ENCODE data around the gene FAM9C.

Gene FAM9C

GRCh38 chrX:13007519-13008188, 36.8 kb downstream of the FAM9C start:
- DNase-seq (ENCODE audit: low read depth), result no peak

- no peak for DNase-seq (ENCODE audit: low read depth)
Measured at GRCh38 chrX:13005661-13006473, 38.6 kb downstream of the FAM9C start.

GRCh38 chrX:13001961-13002671, 42.3 kb downstream of the FAM9C start:
- no peak for DNase-seq (ENCODE audit: low read depth)

DNA sequence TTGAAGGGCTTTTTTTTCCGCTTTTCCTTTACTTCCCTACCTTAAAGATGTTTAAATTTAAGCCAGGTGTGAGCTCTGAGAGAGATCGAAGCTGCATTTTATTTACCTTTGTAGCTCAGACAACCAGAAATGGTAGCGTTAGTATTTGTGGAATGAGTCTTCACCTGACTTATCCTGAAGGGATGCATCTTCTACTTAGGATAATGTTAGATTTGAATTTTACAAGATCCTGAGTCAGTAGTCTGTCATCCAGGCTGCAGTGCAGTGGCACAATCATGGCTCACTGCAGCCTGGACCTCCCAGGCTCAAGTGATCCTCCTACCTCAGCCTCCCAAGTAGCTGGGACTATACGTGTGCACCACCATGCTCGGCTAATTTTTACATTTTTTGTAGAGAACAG, 43.3 kb downstream of the FAM9C start:
- DNase-seq (ENCODE audit: low read depth), result no peak

DNA sequence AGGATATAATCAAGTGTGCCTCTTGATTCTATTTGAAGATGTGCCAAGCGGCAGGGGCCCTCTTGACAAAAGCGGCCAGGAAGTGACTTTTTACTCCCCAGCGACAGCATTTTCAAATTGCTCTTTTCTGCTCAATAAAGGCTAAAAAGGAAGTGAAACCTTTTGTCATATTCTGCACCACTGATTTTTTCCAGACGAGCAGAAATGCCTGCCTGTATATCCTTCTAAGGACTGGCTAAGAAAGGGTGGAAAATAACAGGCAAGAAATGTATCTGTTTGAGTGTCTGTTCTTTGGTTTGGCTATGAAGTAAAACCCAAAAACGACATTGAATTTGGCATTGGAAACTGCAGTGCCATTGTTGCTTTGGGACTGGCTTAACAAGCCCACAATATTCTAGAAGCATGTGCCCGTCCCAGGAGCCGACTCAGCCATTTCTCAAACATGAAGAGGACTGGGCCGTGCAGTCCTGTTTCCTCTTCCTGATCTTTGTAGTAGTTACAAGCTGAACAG, 44.1 kb downstream of the FAM9C start:
- no peak for DNase-seq (ENCODE audit: low read depth)

DNA sequence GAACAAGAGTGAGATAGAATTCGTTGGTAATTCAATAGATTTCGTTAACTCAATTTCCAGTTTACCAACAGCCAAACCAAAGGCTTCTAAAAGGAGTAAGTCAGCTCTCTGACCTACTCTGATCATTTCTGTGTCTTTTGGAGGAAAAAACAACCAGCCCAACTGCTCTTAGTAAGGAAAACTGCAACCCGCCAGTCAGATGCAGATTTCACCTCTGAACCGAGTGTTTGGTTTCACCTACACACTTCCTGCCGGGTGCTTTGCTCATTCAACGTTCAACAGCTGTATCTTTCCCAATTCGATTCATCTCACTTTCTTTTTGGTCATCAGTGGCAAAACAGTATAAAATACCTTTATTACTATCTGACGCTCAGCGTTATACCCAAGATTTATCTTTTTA, 45.0 kb downstream of the FAM9C start:
- DNase-seq (ENCODE audit: low read depth), result no peak

DNA sequence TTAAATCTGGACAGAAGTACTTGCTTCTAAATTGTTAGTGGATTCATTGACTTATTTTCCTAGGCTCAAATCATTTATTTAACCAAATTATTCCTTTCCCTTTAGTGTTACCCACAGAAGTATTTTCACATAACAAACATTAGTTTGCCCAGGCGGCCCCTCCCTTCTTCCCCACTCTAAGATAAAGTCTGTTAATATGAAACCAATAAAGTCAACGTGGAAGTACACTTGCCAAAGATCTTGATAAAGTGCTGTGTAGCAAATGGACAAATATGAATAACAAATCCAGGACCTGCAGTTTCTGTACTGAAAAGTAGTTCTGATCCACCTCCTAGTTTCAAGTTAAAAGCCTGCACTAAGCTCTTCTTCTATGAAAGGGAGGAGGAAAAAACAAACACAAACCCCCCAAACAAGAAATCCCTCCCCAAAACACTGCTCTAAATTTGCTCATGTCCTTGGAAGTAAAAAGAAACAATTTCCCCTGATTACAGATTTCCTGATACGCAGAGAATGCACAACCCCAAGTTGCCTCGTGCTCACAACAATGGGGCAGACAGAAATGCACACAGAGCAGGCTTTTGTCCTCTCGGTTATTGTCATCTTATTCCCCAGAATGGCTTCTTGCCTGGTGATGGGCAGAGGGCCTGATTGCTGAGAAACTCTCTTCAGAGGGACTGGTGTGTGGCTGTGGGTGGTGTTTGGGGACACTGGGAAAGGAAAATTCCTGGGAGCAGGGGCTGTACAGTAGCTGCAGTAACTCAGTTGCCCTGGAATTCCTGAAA, 46.3 kb downstream of the FAM9C start:
- DNase-seq (ENCODE audit: low read depth), result no peak

DNA sequence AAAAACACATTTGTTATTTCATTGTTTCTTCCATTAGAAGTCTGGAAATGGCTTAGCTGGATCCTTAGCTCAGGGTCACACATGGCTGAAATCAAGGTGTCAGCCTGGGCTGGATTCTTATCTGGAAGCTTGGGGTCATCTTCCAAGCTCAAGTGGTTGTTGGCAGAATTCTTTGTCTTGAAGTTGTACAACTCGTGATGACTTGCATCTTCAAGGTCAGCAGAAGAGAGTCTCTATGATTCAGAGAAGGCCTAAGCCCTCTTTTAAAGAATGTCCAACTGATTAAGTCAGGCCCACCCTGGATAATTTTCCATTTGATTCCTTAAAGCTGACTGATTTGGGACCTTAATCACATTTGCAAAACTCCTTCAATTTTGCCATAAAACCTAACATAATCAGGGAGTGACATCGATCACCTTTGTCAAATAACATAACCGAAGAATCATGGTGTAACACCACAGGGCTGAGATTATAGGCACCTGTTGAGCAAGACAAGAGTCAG, 47.4 kb downstream of the FAM9C start:
- no peak for DNase-seq (ENCODE audit: low read depth)

GRCh38 chrX:12994321-12994720, 50.1 kb downstream of the FAM9C start:
- DNase-seq (ENCODE audit: low read depth), result no peak

- no peak for DNase-seq (ENCODE audit: low read depth)
Measured at GRCh38 chrX:12993826-12994225, 50.6 kb downstream of the FAM9C start.

DNA sequence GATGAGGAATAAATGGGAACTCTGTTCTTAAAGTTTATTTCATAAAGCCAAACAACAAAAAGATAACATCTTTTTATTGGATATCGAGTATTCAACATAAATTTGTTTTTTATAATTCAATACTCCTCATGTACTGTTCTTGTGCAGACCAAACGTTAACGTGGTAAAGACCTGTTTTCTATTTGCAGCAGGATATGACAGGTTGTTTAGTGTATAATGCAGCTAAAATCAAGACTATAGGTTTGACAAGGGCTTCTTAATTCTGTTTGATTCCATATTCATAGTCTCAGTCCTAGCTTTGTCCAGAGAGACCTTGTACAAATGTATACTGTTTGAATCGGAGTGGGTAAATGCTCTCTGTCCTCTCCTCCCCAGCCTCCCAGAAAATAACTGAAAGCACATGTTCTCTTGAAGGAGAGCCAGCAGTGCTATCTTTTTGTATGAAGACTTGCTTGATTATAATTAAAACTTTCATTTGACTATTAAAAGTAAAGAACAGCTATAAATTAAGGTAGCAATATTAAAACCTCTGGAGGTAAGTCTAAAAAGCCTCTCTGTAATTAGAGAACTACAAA, 51.8 kb downstream of the FAM9C start:
- no peak for DNase-seq (ENCODE audit: low read depth)

- DNase-seq (ENCODE audit: low read depth), result no peak
Measured at GRCh38 chrX:12991575-12991974, 52.8 kb downstream of the FAM9C start.

DNA sequence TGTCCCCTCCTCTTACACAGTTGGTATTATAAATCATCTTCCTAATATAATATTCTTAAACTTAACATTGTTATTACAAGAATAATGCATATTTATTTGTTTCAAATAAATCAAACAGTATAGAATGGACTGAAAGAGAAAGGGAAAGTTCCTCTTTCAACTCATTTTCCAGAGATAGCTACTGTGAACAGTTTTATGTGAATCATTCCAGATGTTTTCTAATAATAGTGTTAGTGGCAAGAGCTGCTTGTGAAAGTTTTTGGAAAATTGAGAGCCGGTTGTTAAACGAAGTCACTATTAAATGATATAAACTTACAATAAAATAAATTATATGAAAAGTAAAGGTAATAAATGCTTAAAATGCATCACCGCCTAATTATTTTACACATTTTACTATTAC, 55.0 kb downstream of the FAM9C start:
- DNase-seq (ENCODE audit: low read depth), result no peak

DNA sequence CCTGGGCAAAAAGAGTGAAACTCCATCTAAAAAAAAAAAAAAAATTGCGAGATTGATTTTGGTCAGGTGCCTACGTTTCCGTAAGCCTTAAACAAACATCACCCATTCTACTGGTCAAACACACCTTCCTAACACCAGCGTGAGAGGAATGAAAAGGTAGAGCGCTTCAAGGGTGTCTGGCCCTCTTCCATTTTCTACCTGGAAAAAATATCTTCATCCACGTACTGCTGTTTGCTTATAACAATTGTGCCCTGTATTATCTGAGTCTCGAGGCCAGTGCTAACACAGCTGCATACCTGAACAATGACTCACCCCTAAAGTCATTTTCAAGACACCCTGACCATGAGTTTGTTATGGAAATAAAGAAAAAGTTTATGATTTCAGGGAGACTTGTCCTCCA, 55.6 kb downstream of the FAM9C start:
- no peak for DNase-seq (ENCODE audit: low read depth)

DNA sequence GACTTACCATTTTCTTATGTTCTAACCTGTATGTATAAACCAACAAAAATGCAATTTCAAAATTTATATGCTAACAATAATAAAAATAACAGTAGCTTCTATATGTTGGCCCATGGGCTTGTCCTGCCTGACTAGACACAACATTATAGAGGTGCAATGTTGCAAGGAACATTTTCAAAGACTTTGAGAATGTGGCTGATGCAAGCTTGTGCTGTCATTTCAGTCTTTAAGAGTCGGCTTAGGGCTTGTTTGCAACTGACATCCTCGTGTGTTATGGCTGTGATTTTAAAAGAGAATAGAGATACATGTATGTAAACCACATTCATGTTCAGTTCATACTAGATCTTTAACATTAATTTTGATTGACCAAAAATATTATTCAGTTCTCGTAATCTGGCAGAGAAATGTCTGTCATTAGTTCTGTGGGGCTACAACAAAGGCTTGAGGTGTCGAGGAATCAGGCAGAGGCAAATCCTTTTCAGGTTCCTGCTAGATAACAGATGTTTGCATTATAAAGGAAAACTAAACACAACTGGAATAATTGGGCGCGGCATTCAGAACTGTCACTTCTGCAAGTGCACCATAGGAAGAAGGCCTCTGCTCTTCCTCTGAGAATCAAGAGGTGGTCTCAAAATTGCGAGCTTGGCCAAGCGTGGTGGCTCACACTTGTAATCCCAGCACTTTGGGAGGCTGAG, 56.4 kb downstream of the FAM9C start:
- no peak for DNase-seq (ENCODE audit: low read depth)

DNA sequence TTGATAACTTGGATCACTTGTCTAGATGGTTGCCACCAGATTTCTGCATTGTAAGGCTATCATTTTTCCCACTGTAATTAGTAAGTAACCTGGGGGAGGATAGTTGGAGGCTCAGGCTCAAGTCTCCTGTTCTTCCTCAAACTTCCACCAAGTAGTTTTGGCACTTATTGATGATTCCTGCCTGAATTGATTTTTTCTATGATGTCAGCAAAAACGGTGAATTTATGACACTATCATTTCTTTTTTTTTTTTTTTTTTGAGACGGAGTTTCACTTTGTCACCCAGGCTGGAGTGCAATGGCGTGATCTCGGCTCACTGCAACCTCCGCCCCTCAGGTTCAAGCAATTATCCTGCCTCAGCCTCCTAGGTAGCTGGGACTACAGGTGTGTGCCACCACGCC, 57.1 kb downstream of the FAM9C start:
- no peak for DNase-seq (ENCODE audit: low read depth)

DNA sequence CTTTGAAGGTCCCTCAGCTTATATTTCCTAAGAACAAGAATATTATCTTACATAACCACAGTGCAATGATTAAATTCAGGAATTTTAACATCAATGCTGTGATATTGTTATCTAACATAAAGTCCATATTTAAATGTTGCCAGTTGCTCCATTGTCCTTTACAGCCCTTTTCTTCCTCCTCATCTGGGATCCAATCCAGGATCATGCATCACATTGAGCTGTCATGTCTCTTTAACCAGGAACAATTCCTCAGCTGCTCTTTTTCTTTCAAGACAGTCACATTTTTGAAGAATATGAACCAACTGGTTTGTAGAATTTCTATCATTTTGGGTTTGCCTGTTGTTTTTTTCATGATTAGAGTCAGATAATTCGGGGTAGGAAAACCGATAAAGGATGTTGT, 57.5 kb downstream of the FAM9C start:
- no peak for DNase-seq (ENCODE audit: low read depth)

GRCh38 chrX:12986164-12986779, 58.1 kb downstream of the FAM9C start:
- no peak for DNase-seq (ENCODE audit: low read depth)

All from non-pigmented ciliary epithelial cell (primary cell).